AG10803 (cell line): Measurements from ENCODE around the gene ZNF385C.

Experiments used
- DNase-seq: peaks from one replicate; pipeline ENCODE4 v3.0.0; 2010; ENCODE audit warnings: low read depth
- H3K4me3 ChIP-seq: 2 replicates; pipeline ENCODE4 v1.5.1; 2011; ENCODE audit warnings: mild to moderate bottlenecking, low read length, control low read depth
- CTCF ChIP-seq: conservative IDR thresholded peaks from 2 replicates; pipeline ENCODE4 v1.5.1; 2011; ENCODE audit warnings: mild to moderate bottlenecking, low read length, control low read depth, inconsistent platforms

Gene ZNF385C

GRCh38 chr17:42104264-42104663 is 6.0 kb upstream of the ZNF385C start:
- DNase-seq = no peak
- TF ChIP-seq CTCF = no peak
- H3K4me3 ChIP-seq = no peak overlapping the region

- DNase-seq = no peak
- H3K4me3 ChIP-seq = no peak overlapping the region
- TF ChIP-seq CTCF = no peak
Measured at GRCh38 chr17:42103221-42103954, 5.1 kb upstream of the ZNF385C start.

GRCh38 chr17:42101513-42102292 is 3.4 kb upstream of the ZNF385C start:
- peak; percentile 76 for TF ChIP-seq CTCF
- peak; percentile 57 for DNase-seq
- H3K4me3 ChIP-seq = no peak overlapping the region

- H3K4me3 ChIP-seq = no peak overlapping the region
- no peak for TF ChIP-seq CTCF
- no peak for DNase-seq
Measured at GRCh38 chr17:42098730-42099399, 592 bp upstream of the ZNF385C start.

- DNase-seq = no peak
- TF ChIP-seq CTCF = no peak
- no peak overlapping the region for H3K4me3 ChIP-seq
Measured at GRCh38 chr17:42096360-42097111, 1.7 kb downstream of the ZNF385C start.

GRCh38 chr17:42094375-42095069 is 3.8 kb downstream of the ZNF385C start:
- TF ChIP-seq CTCF = no peak
- DNase-seq = no peak
- no peak overlapping the region for H3K4me3 ChIP-seq
